GM12874 (cell line): ENCODE measurements around the gene SHF.

Source experiments
- CTCF ChIP-seq: IDR thresholded peaks from 2 replicates; pipeline ENCODE4 v1.5.1; 2011; ENCODE audit warnings: low read depth, mild to moderate bottlenecking, control low read depth, low read length, moderate library complexity; ENCODE audit not compliant: insufficient read depth

The SHF gene

DNA sequence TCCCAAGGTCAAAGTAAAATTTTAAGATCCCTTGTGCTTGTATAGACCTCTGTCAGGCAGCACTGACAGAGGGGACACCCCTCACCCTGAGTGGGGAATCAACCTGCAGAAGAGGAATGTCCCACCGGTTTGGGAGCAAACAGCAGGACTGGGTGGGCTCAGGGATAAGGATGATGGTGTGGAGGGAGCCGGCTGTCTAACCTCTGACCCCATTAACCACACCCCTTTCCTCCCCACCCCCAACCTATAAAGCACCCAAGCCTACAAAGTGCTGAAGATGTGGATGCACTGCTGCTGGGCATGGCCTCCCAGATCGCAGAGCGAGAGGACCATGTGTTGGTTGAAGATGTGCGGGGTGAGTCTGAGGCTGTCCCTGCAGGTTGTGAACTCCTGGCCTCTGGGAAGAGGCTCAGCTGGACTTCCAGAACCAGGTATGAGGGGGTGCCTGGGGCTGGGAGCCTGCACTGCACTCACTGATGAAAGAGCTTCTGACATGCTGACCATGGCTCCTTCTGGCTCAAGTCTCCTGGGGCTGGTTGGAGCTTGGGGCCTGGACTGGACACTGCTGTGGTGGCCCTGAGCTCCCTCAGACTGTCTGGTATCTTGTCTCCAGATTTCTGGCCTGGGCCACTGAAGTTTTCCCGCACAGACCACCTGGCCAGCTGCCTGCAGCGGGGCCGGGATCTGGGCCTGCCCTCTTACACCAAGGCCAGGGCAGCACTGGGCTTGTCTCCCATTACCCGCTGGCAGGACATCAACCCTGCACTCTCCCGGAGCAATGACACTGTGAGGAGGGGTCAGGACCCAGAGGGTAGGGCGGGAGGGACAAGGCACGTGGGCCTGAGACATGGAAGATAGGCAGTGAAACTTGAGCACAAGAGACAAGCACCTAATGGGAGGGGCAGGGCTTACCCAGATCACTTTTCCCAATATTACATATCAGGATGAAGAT, 48.7 kb downstream of the SHF start:
- TF ChIP-seq CTCF = no peak

DNA sequence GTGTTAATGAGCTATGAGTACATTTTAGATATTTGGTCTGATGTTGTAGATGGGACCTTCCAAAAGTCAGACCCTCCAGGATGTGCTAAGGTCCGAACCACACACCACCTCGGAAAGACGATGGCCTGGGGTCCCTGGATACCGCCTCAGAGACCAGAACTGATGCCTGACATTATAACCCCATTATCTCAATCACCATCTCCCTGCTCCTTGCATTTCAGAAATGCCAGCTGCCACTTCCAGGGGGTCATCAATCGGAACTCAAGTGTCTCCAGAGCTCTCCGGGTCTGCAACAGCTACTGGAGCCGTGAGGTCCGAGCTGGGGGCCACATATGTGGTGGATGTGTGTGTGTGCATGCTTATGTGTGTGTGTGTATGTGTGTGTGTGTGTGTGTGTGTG, 50.1 kb downstream of the SHF start:
- no peak for TF ChIP-seq CTCF

- peak; percentile 34; the same call in 1 of the 2 replicates for TF ChIP-seq CTCF
Observed at GRCh38 chr15:45136378-45136764, 51.4 kb downstream of the SHF start.

DNA sequence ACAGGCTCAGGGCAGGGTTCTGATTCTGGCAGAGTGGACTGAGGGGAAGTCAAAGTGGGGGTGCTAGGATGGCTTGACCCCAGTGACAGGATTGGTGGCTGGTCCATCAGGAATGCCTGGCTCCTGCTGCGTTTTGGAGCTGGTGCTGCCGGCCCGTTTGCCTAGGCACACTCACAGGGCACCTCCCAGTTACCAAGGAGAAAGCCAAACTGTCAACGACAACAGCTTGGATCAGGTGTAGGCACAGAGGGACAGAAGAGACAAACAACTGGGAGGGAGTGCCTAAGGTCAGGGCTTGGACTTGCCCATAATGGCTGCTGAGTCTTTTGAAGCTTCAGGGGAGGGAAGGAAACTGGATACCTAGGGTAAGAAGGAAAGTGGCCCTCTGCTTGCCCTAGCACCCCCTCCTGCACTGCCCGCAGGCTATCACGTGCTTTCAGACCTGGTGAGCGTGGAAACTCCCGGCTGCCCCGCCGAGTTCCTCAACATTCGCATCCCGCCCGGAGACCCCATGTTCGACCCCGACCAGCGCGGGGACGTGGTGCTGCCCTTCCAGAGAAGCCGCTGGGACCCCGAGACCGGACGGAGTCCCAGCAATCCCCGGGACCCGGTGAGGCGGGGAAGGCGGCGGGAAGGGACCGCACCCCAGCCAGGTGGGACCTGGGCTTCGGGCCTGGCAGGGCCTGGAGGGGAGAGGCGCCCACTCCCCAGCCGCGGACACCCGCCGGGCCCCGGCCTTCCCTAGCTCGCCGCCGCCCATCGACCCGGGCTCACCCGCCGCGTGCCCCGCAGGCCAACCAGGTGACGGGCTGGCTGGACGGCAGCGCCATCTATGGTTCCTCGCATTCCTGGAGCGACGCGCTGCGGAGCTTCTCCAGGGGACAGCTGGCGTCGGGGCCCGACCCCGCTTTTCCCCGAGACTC, 52.8 kb downstream of the SHF start:
- no peak for TF ChIP-seq CTCF

- TF ChIP-seq CTCF = no peak
Observed at GRCh38 chr15:45134046-45134445, 53.7 kb downstream of the SHF start.

DNA sequence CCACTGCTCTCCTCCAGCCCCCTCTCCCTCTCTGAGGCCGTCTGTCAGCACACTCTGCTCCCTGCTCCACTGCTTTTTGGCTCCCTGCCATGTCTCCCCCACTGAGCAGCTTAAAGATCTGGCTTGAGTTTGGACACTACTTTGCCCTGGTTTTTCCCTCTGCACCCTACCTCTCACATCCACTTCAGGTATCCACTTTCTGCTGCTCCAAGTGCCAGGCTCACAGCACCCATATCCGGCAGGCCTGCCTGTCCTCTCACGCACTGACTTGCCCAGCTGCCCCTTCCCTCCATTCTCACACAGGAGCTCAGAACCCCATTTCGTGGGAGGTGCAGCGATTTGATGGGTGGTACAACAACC, 54.2 kb downstream of the SHF start:
- no peak for TF ChIP-seq CTCF
